ENCODE measurements around the gene ITIH1. TPM values are rescaled to one million over a fixed set of nuclear protein-coding genes. Genes with fewer than 3 reads are reported as not detected.
A peak's percentile ranks its signal among the peaks of the same experiment; 100 is the strongest.

ITIH1 gene
- total RNA-seq, 3 donors from 2014 or later: 0.32 to 0.33 TPM; not detected in 1

- no peak for DNase-seq (ENCODE audit: low spot score in 2 of 2)
- intact Hi-C loops (cut with DNase I; ENCODE audit: low total_unique reads): no loop called here
These were observed 4.3 kb downstream of the ITIH1 start for GRCh38 chr3:52781741-52782140.

GRCh38 chr3:52782412-52783210 lies 5.2 kb downstream of the ITIH1 start:
- peak in 1 of 2 donors; percentile 35 for DNase-seq (ENCODE audit: low spot score in 2 of 2)
- H3K36me3 ChIP-seq: no peaks in the 10 kb centered on the region
- H3K4me1 ChIP-seq: no peaks in the 10 kb centered on the region
- intact Hi-C loops (cut with DNase I; ENCODE audit: low total_unique reads): no loop called here
- H3K27ac ChIP-seq: no peak overlapping the region
- H3K4me3 ChIP-seq: no peak overlapping the region
- H3K27me3 ChIP-seq: no peaks in the 10 kb centered on the region
- no peaks in the 10 kb centered on the region for H3K9me3 ChIP-seq
- no peak for TF ChIP-seq POLR2AphosphoS5 (IDR thresholded peaks at IDR 0.05)
- TF ChIP-seq CTCF (IDR thresholded peaks at IDR 0.05): no peak
- no peak for TF ChIP-seq POLR2A (IDR thresholded peaks at IDR 0.05)

More at GRCh38 chr3:52781741-52782140, 4.3 kb downstream of the ITIH1 start:
- Histone ChIP-seq H3K9me3 (no peaks in the 10 kb centered on the region), H3K4me3 (no peak overlapping the region), H3K36me3 (no peaks in the 10 kb centered on the region), H3K27me3 (no peaks in the 10 kb centered on the region), H3K4me1 (no peaks in the 10 kb centered on the region), H3K27ac (no peak overlapping the region)
- TF ChIP-seq POLR2A (IDR thresholded peaks at IDR 0.05): no peak
- TF ChIP-seq CTCF (IDR thresholded peaks at IDR 0.05): no peak
- no peak for TF ChIP-seq POLR2AphosphoS5 (IDR thresholded peaks at IDR 0.05)

GRCh38 chr3:52783211-52783555 lies 5.8 kb downstream of the ITIH1 start:
- Histone ChIP-seq H3K27me3 (no peaks in the 10 kb centered on the region), H3K4me3 (no peak overlapping the region), H3K9me3 (no peaks in the 10 kb centered on the region), H3K4me1 (no peaks in the 10 kb centered on the region), H3K27ac (no peak overlapping the region), H3K36me3 (no peaks in the 10 kb centered on the region)
- peak in 1 of 2 donors; percentile 17 for DNase-seq (ENCODE audit: low spot score in 2 of 2)
- TF ChIP-seq CTCF (IDR thresholded peaks at IDR 0.05) (no peak), POLR2AphosphoS5 (IDR thresholded peaks at IDR 0.05) (no peak), POLR2A (IDR thresholded peaks at IDR 0.05) (no peak)
- intact Hi-C loops (cut with DNase I; ENCODE audit: low total_unique reads): no loop called here

GRCh38 chr3:52784021-52784621 lies 6.7 kb downstream of the ITIH1 start:
- DNase-seq (ENCODE audit: low spot score in 2 of 2): peak in 1 of 2 donors; percentile 43

More at GRCh38 chr3:52784021-52784621, 6.7 kb downstream of the ITIH1 start:
- no peak for TF ChIP-seq POLR2A (IDR thresholded peaks at IDR 0.05)
- TF ChIP-seq POLR2AphosphoS5 (IDR thresholded peaks at IDR 0.05): no peak
- TF ChIP-seq CTCF (IDR thresholded peaks at IDR 0.05): no peak
- Histone ChIP-seq H3K36me3 (no peaks in the 10 kb centered on the region), H3K4me1 (no peaks in the 10 kb centered on the region), H3K9me3 (no peaks in the 10 kb centered on the region), H3K27ac (no peak overlapping the region), H3K27me3 (no peaks in the 10 kb centered on the region), H3K4me3 (no peak overlapping the region)
- intact Hi-C loops (cut with DNase I; ENCODE audit: low total_unique reads): no loop called here
